OCI-LY7 (cell line): ENCODE data around the gene KCNB1.

ENCODE experiments used
- EZH2phosphoT487 ChIP-seq: fragments of 200-600 bp; sonication (generic); IDR thresholded peaks from 2 replicates; pipeline ENCODE4 v1.6.1; 2018; ENCODE audit warnings: low read depth, borderline replicate concordance, mild to moderate bottlenecking, mixed run types, antibody characterized with exemption, low read length, moderate library complexity, mixed read lengths
- TF ChIP-seq, protein P1 (sequence below): fragments of 200-600 bp; sonication (generic); conservative IDR thresholded peaks from 2 replicates; pipeline ENCODE4 v1.5.1; 2014; ENCODE audit warnings: mild to moderate bottlenecking, antibody characterized with exemption, low read length, moderate library complexity, mixed read lengths

DNA sequence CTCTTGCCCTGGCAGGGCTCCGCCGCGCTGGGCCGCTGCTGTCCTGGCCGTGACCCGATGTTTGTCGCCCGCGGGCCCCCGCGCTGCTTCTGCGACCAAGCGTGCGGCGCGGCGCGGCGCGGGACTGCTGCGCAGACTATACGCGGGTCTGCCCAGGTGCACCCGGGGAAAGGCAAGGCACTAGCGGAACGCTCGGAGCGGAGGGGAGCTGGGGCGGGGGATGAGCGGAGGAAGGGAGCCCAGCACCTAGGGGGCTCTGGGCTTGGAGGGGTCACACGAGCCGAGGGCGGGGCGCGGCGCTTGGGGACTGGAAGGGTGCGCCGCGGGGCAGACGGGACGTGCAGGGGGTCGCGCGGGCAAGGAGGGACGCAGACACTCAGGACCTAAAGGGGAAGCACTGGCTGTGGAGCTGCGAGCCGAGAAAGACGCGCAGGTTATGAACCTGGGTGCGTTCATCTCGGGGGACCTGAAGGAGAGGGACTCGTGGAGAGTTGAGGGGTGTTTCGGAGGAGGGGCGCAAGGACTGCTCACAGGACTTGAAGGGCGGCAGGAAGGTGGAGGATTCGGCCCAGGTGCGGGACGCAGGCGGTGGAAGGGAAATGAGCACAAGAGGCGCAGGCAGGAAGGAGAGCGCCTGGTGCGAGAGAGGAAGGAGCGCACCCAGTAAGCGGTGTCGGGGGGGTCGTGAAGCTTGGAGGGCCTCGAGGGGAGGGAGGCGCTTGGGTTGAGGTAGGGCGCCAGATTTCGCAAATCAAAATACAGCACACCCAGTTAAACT lies 163.8 kb downstream of the KCNB1 start:
- TF ChIP-seq, protein P1, sequence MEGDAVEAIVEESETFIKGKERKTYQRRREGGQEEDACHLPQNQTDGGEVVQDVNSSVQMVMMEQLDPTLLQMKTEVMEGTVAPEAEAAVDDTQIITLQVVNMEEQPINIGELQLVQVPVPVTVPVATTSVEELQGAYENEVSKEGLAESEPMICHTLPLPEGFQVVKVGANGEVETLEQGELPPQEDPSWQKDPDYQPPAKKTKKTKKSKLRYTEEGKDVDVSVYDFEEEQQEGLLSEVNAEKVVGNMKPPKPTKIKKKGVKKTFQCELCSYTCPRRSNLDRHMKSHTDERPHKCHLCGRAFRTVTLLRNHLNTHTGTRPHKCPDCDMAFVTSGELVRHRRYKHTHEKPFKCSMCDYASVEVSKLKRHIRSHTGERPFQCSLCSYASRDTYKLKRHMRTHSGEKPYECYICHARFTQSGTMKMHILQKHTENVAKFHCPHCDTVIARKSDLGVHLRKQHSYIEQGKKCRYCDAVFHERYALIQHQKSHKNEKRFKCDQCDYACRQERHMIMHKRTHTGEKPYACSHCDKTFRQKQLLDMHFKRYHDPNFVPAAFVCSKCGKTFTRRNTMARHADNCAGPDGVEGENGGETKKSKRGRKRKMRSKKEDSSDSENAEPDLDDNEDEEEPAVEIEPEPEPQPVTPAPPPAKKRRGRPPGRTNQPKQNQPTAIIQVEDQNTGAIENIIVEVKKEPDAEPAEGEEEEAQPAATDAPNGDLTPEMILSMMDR = no peak
- TF ChIP-seq EZH2phosphoT487 = no peak
